NCI-H2196 treated with DMSO at 0.1 percent for 48 hours (cell line): ENCODE measurements around the gene WDR83.
"Not testable (repeated sequence)": the region's sequence is repeated elsewhere in the genome, so short reads cannot be mapped to it uniquely, and the experiment has no call there.

ENCODE experiments used
- DNase-seq: peaks from one replicate; lab custom pipeline; 2025; ENCODE audit not compliant: unreplicated experiment; lab: John Stamatoyannopoulos, UW

WDR83 gene, protein sequence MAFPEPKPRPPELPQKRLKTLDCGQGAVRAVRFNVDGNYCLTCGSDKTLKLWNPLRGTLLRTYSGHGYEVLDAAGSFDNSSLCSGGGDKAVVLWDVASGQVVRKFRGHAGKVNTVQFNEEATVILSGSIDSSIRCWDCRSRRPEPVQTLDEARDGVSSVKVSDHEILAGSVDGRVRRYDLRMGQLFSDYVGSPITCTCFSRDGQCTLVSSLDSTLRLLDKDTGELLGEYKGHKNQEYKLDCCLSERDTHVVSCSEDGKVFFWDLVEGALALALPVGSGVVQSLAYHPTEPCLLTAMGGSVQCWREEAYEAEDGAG

DNA sequence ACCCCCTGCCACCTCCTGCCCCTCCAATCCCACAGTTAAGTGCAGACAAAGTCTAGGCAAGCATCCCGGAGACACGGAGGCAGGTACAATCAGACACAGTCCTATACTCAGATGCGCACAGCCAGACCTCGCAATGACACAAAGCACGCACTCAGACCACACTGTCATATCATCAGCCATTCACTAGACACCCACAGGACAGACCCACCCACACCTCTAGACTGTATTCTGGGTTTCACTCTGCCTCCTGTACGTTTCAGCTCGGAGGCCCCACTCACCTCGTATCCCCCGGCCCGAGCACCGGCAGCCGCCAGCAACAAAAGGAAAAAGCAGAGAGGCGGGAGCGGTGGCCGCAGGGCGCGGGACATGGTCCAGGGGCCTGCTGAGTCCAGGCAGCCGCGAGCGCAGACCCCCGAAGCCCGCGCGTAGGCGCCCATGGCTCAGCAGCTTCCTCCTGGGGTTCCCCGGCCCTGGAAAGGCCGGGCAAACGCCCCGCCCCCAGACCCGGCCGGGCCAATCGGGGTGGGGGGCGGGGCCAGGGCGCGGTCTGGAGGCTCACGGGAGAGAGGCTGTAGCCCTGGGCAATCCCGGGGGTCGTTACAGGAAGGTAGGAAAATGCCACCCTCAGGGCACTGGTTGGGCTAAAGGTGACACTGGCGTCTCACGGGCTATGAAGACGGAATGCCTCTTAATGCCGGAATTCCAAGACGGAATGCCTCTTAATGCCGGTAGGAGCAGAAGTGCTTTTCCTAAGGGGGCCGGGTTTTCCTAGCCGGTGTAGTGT lies at the start of gene WDR83, which contains the start of gene MAN2B1:
Gene WDR83 (plus strand): TSS at position 543 of the 784 bp plus-strand sequence. CDS start 2,984 bp downstream, outside the sequence.
Gene MAN2B1 (minus strand): TSS at position 478 of the 784 bp plus-strand sequence. CDS start 41 bp downstream, at position 437.
- peak; percentile 34 for DNase-seq

DNA sequence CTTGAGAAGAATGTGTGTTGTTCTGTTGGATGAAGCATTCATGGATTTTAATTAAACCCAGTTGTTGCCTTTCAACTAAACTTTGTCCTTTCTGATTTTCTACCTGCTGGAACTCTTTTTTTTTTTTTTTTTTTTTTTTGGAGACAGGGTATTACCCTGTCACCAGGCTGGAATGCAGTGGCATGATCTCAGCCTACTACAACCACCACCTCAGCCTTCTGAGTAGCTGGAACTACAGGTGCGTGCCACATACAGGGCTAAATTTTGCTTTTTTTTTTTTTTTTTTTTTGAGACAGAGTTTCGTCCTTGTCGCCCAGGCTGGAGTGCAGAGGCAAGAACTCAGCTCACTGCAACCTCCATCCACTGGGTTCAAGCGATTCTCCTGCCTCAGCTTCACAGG lies 49.0 kb upstream of the WDR83 start:
- no peak for DNase-seq

GRCh38 chr19:12621253-12622024 lies 45.2 kb upstream of the WDR83 start:
- not testable (repeated sequence) for DNase-seq

GRCh38 chr19:12623361-12624031 lies 43.1 kb upstream of the WDR83 start:
- DNase-seq: no peak

DNA sequence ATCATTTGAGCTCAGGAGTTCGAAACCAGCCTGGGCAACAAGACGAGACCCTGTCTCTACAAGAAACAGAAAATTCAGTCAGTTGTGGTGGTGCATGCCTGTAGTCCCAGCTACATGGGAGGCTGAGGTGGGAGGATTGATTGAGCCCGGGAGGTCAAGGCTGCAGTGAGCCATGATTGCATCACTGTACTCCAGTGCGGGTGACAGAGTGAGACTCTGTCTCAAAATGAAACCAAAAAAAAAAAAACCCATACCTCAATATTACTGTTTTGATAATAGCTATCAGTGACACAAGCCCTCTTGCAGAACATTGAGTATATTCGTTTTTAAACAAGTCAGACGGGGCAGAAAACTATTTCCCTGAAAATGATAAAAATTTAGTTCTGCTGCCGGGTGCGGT lies 39.6 kb upstream of the WDR83 start:
- DNase-seq: no peak

DNA sequence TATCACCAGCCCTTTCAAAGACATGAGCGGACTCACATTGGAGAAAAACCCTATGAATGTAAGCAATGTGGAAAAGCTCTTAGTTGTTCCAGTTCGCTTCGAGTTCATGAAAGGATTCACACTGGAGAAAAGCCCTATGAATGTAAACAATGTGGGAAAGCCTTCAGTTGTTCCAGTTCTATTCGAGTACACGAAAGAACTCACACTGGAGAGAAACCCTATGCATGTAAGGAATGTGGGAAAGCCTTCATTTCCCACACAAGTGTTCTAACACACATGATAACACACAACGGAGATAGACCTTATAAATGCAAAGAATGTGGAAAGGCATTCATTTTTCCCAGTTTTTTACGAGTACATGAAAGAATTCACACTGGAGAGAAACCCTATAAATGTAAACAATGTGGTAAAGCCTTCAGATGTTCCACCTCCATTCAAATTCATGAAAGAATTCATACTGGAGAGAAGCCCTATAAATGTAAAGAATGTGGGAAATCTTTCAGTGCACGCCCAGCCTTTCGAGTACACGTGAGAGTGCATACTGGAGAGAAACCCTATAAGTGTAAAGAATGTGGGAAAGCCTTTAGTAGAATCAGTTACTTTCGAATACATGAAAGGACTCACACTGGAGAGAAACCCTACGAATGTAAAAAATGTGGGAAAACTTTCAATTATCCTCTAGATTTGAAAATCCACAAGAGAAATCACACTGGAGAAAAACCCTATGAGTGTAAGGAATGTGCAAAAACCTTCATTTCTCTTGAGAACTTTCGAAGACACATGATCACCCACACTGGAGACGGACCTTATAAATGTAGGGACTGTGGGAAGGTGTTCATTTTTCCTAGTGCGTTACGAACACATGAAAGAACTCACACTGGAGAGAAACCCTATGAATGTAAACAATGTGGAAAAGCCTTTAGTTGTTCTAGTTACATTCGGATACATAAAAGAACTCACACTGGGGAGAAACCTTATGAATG lies 38.3 kb upstream of the WDR83 start:
- DNase-seq: no peak

DNA sequence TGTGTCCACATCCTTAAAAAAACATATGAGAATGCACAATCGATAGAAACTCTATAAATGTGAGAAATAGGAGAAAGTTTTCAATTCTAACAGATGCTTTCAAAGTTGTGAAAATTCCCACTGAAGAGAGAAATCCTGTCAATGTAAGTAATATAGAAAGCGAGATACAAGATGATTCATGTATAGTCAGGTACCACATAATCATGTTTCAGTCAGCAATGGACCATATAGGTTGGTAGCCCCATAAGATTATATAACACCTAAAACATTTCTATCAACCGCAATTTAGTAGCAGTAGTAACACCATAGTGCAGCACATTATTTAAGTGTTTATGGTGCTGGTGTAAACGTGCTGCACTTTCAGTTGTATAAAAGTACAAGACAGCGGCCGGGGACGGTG lies 37.4 kb upstream of the WDR83 start:
- DNase-seq: no peak

DNA sequence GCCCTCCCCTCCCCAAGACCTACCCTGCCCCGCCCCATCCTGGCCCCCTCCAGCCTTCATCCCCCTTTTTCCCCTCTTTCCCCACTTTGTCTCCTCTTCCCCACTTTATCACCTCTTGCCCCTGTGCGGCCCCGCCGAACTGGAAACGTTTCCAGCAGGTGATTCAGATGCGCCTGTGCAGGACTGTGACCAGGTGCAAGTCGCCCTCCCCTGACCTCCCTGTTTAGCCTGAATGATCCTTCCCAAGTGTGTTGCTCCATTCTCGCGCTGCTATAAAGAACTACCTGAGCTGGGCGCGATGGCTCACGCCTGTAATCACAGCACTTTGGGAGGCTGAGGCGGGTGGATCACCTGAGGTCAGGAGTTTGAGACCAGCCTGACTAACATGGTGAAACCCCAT lies 30.0 kb upstream of the WDR83 start:
- DNase-seq: no peak

DNA sequence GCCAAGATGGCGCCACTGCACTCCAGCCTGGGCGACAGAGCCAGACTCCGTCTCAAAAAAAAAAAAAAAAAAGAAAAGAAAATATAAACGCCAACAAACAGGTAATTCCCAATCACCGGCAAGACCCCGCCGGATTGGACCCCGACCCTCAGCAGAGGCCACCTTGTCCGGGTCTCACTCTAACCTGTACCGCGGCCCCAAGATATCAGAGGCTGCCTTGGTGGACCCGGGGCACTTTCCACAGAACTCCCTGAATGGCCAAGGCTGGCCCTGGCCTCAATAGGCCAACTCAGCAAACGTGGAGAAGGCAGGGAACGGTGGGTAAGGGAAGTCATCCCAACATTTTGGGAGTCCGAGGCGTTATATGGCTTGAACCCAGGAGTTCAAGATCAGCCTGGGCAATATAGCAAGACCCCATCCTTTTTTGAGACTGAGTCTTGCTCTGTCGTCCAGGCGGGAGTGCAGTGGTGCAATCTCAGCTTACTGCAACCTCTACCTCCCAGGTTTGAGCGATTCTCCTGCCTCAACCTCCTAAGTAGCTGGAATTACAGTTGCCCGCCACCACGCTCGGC lies 27.9 kb upstream of the WDR83 start:
- no peak for DNase-seq

DNA sequence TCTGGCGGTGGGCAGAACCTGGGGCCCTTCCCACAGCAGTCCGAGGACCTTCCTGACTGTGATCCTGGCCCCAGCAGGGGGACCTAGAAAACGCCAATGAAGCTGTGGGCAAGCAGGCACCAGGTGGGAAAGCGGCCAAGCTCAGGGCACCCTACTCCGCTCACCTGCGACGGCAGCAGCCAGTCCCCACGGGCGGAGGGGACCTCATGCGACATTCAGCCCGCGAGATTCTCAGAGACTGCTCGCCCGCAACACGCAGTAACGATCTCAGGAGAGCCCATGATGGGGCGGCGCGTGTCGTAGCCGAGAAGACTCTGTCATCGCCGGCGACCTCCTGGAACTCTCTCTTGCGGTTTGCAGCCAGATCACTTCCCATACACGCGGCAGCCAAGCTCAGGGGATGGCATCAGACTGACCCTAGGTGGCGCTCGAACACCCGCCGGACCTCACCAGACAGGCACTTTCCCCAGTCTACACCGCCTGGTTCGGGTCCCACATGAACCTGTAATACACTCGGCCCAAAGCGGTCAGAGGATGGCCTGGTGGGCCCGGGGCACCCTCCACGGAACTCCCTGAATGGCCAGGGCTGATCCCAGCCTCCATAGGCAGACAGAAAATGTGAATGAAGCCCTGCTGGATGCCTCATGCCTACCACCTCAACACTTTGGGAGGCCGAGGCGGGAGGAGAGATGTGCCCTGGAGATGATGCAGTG lies 26.6 kb upstream of the WDR83 start:
- peak; percentile 44 for DNase-seq

DNA sequence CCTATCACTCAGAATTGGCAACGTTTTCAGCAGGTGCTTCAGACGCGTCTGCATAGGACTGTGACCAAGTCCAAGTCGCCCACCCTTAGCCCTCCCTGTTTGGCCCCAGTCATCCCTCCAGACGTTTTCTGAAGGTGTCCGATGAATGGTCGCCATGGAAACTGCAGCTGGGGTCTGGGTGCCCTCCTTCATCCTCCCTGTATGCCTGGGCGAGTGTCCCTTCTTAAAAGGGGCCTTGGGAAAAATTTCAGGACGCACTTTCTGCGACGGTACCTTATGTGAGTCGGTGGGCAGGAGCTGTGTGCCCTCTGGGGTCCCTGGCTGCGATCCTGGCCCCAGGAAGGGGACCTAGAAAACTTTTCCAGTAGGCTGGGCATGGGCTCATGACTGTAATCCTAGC lies 25.2 kb upstream of the WDR83 start:
- DNase-seq: no peak

- no peak for DNase-seq
These were observed 24.1 kb upstream of the WDR83 start for GRCh38 chr19:12642506-12642905.

DNA sequence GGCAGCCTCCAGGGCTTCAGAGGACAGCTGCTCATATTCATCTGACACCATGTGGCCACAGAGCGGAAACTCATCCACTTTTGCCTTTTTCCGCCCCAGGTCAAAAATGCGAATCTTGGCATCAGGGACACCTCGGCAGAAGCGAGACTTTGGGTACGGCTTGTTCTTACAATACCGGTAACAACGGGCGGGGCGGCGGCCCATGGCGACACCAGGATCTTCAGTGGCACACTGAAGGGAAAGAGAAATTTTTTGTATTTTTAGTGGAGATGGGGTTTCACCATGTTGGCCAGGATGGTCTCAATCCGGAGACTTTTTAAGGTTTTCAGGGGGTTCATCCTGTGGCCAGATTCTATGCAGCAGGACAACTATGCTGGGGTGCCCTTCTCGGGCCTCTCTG lies 22.9 kb upstream of the WDR83 start:
- DNase-seq: not testable (repeated sequence)

GRCh38 chr19:12646551-12646950 lies 20.1 kb upstream of the WDR83 start:
- DNase-seq: no peak

GRCh38 chr19:12647047-12647446 lies 19.6 kb upstream of the WDR83 start:
- DNase-seq: no peak

DNA sequence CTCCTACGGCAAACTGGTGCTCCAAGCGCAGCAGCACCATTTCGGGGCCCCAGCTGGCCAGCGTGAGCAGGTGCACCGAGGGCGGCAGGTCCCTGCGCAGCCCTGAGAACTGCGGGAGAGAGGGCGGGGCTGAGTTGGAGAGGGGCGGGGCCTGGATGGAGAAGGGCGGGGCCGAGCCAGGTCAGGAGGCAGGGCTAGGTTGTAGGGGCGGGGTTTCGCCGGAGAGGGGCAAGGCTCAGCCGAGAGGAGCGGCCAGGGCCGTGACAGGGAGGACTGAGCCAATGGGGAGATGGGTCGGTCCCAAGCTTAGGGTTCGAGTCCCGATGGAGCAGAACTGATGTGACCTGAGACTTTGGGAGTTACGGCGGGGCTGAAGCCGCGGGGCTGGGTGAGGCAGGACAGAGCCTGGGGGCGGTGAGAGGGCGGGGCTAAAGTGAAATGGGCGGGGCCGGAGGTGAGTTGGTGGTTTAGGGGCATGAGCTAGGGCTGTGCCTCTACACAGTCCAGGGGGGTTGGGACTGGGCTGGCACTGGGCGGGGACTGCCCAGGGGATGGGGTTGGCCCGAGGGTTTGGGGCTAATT lies 19.0 kb upstream of the WDR83 start:
- peak; percentile 43 for DNase-seq

DNA sequence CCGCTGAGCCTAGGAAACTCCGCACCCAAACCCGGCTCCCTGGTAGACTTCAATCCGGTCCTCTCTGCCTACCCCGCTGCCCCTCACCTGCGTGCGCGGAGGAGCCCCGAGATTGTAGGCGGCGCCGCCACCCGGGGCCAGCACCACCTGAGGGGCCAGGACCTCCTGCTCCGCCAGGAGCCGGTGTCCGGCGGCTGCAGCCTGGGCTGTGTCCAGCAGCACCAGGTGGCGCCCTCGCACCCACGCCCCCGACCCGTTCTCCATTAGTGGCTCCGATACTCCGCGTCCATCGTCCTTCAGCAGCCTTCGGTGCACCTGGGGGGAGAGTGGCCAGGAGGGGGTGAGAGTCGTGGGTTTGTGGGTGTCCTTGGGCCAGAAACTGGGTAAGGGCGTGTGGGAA lies 18.5 kb upstream of the WDR83 start:
- DNase-seq: no peak

GRCh38 chr19:12649941-12650340 lies 16.7 kb upstream of the WDR83 start:
- no peak for DNase-seq
